Measurements from ENCODE around the gene DNAJC11.

DNA sequence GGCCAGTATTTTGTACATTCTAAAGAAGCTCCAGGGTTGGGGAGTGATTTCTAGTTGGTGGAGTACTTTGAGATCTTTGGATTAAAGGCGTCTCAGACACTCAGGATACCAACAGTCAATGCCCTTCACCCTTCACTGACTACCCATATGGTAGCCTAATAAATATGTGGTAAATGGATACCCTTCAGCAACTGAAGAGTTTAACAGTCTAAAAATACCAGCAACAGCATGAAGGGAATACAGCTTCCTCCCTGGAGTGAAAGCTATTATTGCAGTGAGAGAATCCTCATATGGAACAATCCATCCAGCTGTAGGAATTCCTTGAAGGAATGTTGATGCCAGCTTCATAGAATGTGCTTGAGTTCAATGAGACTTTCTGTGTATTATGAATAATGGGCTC, 26.8 kb downstream of the DNAJC11 start:
- no peak for TF ChIP-seq POLR2AphosphoS5 (IDR thresholded peaks at IDR 0.05; ENCODE audit: low read depth, low read length)
- TF ChIP-seq, protein P1, sequence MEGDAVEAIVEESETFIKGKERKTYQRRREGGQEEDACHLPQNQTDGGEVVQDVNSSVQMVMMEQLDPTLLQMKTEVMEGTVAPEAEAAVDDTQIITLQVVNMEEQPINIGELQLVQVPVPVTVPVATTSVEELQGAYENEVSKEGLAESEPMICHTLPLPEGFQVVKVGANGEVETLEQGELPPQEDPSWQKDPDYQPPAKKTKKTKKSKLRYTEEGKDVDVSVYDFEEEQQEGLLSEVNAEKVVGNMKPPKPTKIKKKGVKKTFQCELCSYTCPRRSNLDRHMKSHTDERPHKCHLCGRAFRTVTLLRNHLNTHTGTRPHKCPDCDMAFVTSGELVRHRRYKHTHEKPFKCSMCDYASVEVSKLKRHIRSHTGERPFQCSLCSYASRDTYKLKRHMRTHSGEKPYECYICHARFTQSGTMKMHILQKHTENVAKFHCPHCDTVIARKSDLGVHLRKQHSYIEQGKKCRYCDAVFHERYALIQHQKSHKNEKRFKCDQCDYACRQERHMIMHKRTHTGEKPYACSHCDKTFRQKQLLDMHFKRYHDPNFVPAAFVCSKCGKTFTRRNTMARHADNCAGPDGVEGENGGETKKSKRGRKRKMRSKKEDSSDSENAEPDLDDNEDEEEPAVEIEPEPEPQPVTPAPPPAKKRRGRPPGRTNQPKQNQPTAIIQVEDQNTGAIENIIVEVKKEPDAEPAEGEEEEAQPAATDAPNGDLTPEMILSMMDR (IDR thresholded peaks at IDR 0.05), result no peak
- TF ChIP-seq FOXM1 (IDR thresholded peaks at IDR 0.05; ENCODE audit: low read depth), result no peak
- no peak for TF ChIP-seq EP300 (IDR thresholded peaks at IDR 0.05; ENCODE audit: borderline replicate concordance in 1 of 2, low read depth in 1 of 2, low read length in 1 of 2)
- TF ChIP-seq, protein P2, sequence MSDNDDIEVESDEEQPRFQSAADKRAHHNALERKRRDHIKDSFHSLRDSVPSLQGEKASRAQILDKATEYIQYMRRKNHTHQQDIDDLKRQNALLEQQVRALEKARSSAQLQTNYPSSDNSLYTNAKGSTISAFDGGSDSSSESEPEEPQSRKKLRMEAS (IDR thresholded peaks at IDR 0.05; ENCODE audit: low read depth), result no peak
- no peak for TF ChIP-seq RAD21 (IDR thresholded peaks at IDR 0.05; ENCODE audit: low read length)
- no peak for TF ChIP-seq MEF2A (IDR thresholded peaks at IDR 0.05; ENCODE audit: borderline replicate concordance, low read depth)
- TF ChIP-seq, protein P3, sequence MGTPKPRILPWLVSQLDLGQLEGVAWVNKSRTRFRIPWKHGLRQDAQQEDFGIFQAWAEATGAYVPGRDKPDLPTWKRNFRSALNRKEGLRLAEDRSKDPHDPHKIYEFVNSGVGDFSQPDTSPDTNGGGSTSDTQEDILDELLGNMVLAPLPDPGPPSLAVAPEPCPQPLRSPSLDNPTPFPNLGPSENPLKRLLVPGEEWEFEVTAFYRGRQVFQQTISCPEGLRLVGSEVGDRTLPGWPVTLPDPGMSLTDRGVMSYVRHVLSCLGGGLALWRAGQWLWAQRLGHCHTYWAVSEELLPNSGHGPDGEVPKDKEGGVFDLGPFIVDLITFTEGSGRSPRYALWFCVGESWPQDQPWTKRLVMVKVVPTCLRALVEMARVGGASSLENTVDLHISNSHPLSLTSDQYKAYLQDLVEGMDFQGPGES (IDR thresholded peaks at IDR 0.05; ENCODE audit: low read depth, low read length), result no peak
- no peak for TF ChIP-seq SMC3 (IDR thresholded peaks at IDR 0.05; ENCODE audit: low read depth, low read length)
- TF ChIP-seq SIN3A (IDR thresholded peaks at IDR 0.05; ENCODE audit: borderline replicate concordance, low read depth, low read length), result no peak

Measured in SK-N-SH (cell line).